Brain (organoid and tissue), 1 donor: ENCODE data around the gene C1orf122. TPM values are rescaled to one million over a fixed set of nuclear protein-coding genes. Genes with fewer than 3 reads are reported as not detected.

Experiments
- polyA plus RNA-seq: library from polyadenylated mRNA; stranded (reverse); fragments of 350-450 nt; fragmentation: Illumina TruSeq; extraction: RNeasy Lipid Tissue Mini Kit (QIAGEN cat#74804); gene quantifications from one replicate; pipeline ENCODE4 v1.2.3, GENCODE V29; 2015; ENCODE audit warnings: low read depth, low replicate concordance; ENCODE audit not compliant: insufficient read depth

The C1orf122 gene
- polyA plus RNA-seq, 1 donor from 2014 or later = 111 TPM

Other genes starting within 250 kb of the C1orf122 start
- 32.9 TPM for gene GNL2, start 211.9 kb upstream of the C1orf122 start, polyA plus RNA-seq
- gene RSPO1, start 172.9 kb upstream of the C1orf122 start, polyA plus RNA-seq = not detected
- 48.1 TPM for gene CDCA8, start 115.3 kb upstream of the C1orf122 start, polyA plus RNA-seq
- 5.6 TPM for gene EPHA10, start 42.7 kb upstream of the C1orf122 start, polyA plus RNA-seq
- 98.9 TPM for gene MANEAL, start 13.9 kb upstream of the C1orf122 start, polyA plus RNA-seq
- 18.1 TPM for gene YRDC, start 418 bp downstream of the C1orf122 start, polyA plus RNA-seq
- 5.0 TPM for gene MTF1, start 51.8 kb downstream of the C1orf122 start, polyA plus RNA-seq
- gene INPP5B, start 139.3 kb downstream of the C1orf122 start, polyA plus RNA-seq = 8.8 TPM
- 88.2 TPM for gene SF3A3, start 182.2 kb downstream of the C1orf122 start, polyA plus RNA-seq
- 12.8 TPM for gene FHL3, start 197.7 kb downstream of the C1orf122 start, polyA plus RNA-seq
- 29.6 TPM for gene UTP11, start 204.9 kb downstream of the C1orf122 start, polyA plus RNA-seq
- gene POU3F1, start 239.0 kb downstream of the C1orf122 start, polyA plus RNA-seq = 0.81 TPM